Nephron (organoid): Measurements from ENCODE around the gene THAP12.
"Not testable (repeated sequence)": the region's sequence is repeated elsewhere in the genome, so short reads cannot be mapped to it uniquely, and the experiment has no call there.

Source experiments
- H3K27ac Mint-ChIP-seq, 3 experiments: 2 replicates each; pipeline ENCODE4 v1.8.0; 2020; ENCODE audit warnings: mixed read lengths in 3 of 3, mild to moderate bottlenecking in 2 of 3, moderate library complexity in 1 of 3
- H3K27me3 Mint-ChIP-seq: 2 replicates; pipeline ENCODE4 v1.8.0; 2021; ENCODE audit warnings: low read depth, mild to moderate bottlenecking, moderate library complexity, mixed read lengths
- H3K36me3 Mint-ChIP-seq: 2 replicates; pipeline ENCODE4 v1.8.0; 2020; ENCODE audit warnings: low read depth, mixed read lengths
- H3K4me1 Mint-ChIP-seq: 2 replicates; pipeline ENCODE4 v1.8.0; 2020; ENCODE audit warnings: mixed read lengths
- H3K4me3 Mint-ChIP-seq, 3 experiments: 2 replicates each; pipeline ENCODE4 v1.8.0; 2020; ENCODE audit warnings: mild to moderate bottlenecking in 3 of 3, mixed read lengths in 3 of 3, moderate library complexity in 2 of 3
- H3K9me3 Mint-ChIP-seq: 2 replicates; pipeline ENCODE4 v1.8.0; 2020; ENCODE audit warnings: mixed read lengths
- TF ChIP-seq, protein P1 (sequence below), 3 experiments: fragments of 200-600 bp; sonication (generic); IDR thresholded peaks; one replicate each; pipeline ENCODE4 v1.5.0; 2021; ENCODE audit warnings: antibody characterized with exemption in 3 of 3; ENCODE audit not compliant: unreplicated experiment in 3 of 3

Gene THAP12

DNA sequence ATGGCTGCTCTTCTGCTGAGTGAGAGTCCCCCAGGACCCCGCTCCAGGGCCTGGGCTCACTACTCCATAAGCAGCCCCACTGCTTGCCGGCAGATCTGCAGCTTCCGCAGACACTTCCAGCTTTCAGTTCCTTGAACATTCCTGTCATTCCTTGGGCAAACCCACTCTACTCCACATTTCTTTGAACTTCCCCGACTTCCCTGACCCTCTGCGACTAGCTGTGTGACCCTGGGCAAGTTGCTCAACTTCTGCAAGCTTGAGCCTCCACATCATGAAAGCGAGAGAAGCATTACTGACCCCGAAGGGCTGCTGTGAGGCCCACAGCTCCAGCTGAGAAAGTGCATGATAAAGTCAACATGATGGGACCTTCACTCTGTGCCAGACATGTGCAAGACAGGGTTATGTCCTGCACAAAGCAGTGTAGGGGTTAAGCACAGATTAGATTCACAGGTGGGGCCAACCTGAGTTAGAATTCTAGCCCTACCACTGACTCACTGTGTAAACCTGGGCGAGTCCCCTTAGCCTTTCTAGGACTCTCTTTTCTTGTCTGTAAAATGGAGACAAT lies 51.8 kb downstream of the THAP12 start:
- no peak overlapping the region for H3K27ac Mint-ChIP-seq
- TF ChIP-seq, protein P1, sequence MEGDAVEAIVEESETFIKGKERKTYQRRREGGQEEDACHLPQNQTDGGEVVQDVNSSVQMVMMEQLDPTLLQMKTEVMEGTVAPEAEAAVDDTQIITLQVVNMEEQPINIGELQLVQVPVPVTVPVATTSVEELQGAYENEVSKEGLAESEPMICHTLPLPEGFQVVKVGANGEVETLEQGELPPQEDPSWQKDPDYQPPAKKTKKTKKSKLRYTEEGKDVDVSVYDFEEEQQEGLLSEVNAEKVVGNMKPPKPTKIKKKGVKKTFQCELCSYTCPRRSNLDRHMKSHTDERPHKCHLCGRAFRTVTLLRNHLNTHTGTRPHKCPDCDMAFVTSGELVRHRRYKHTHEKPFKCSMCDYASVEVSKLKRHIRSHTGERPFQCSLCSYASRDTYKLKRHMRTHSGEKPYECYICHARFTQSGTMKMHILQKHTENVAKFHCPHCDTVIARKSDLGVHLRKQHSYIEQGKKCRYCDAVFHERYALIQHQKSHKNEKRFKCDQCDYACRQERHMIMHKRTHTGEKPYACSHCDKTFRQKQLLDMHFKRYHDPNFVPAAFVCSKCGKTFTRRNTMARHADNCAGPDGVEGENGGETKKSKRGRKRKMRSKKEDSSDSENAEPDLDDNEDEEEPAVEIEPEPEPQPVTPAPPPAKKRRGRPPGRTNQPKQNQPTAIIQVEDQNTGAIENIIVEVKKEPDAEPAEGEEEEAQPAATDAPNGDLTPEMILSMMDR (IDR thresholded peaks at IDR 0.05; ENCODE audit: unreplicated experiment in 3 of 3) = no peak
- peaks cover 11% of the 10 kb centered on the region for H3K4me1 Mint-ChIP-seq
- no peaks in the 10 kb centered on the region for H3K36me3 Mint-ChIP-seq
- H3K27me3 Mint-ChIP-seq = peaks cover 14% of the 10 kb centered on the region
- peaks cover 7% of the 10 kb centered on the region for H3K9me3 Mint-ChIP-seq
- H3K4me3 Mint-ChIP-seq = no peak overlapping the region

DNA sequence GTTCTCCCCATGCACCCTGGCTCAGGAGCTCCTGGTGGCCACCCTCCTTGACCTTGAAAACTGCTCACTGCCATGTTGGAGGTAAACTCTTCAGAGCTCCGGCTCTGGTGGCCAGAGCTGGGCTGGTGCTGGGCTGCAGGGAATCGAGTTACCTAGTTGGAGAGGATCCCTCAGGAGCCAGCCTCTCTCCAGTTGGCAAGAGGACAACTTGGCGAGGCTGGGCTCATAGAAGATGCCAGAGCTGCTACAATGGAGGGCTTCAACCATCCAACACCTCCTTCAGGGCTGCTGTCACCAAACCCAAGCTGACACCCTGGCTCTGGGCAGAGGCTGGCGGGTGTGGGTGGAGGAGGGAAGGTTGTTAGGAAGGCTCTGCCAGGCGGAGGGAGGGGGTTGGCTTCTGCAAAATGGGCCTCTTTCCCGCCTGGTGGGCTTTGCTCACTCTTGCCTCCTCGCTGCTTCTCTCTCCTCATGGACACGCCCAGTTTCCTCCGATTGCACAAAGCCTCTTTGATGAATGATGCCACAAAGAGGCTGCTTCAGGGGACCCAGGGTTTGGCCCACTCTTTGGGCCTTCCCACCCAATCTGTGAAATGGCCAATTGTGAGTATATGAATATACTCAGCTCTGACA lies 53.1 kb downstream of the THAP12 start:
- H3K27me3 Mint-ChIP-seq = peaks cover 27% of the 10 kb centered on the region
- TF ChIP-seq, protein P1 (IDR thresholded peaks at IDR 0.05; ENCODE audit: unreplicated experiment in 3 of 3) = no peak
- no peaks in the 10 kb centered on the region for H3K9me3 Mint-ChIP-seq
- no peaks in the 10 kb centered on the region for H3K36me3 Mint-ChIP-seq
- no peak overlapping the region for H3K4me3 Mint-ChIP-seq
- H3K27ac Mint-ChIP-seq = no peak overlapping the region
- H3K4me1 Mint-ChIP-seq = peaks cover 11% of the 10 kb centered on the region

DNA sequence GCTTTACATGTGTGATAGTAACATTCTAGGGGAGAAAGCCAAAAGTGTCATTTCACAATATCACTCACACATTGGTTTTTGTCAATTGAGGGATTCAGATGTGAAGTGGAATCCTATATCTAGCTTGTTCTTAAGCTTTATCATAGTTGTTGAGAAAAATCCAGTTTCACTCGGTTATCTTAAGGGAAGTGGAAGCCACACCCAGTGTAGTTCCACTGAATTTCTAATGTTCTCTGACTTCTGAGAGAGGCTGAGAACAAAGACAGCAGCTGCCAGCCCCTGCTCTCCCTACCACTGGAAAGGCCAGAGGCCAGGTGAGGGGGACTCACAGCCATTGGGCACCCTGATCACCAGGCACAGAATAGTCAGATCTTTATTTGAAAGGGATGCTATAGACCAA lies 53.7 kb downstream of the THAP12 start:
- no peaks in the 10 kb centered on the region for H3K9me3 Mint-ChIP-seq

DNA sequence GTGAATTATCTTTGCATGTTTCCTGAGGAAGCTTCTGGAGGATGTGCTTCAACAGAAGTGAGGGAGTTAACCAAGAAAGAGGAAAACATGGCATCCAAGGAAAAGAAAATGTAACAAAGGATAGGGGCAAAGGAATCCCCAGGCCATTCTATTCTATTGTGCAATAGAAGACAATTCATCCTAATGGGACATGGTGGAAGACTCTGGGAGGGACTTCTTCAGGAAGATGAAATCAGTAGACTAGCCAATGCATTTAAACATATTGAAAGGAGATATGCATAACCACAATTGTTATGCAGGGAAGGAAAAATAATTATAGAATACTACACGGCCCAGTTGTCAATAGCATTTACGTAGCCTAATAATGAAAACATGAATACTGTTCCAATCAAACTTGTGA lies 55.7 kb downstream of the THAP12 start:
- H3K27me3 Mint-ChIP-seq = peaks cover 52% of the 10 kb centered on the region
- peaks cover 11% of the 10 kb centered on the region for H3K4me1 Mint-ChIP-seq
- H3K36me3 Mint-ChIP-seq = no peaks in the 10 kb centered on the region
- TF ChIP-seq, protein P1 (IDR thresholded peaks at IDR 0.05; ENCODE audit: unreplicated experiment in 3 of 3) = no peak
- no peaks in the 10 kb centered on the region for H3K9me3 Mint-ChIP-seq
- H3K4me3 Mint-ChIP-seq = no peak overlapping the region
- H3K27ac Mint-ChIP-seq = no peak overlapping the region

More for the DNA sequence above, 53.7 kb downstream of the THAP12 start:
- peaks cover 11% of the 10 kb centered on the region for H3K4me1 Mint-ChIP-seq
- peaks cover 33% of the 10 kb centered on the region for H3K27me3 Mint-ChIP-seq
- H3K27ac Mint-ChIP-seq = no peak overlapping the region
- H3K36me3 Mint-ChIP-seq = no peaks in the 10 kb centered on the region
- no peak overlapping the region for H3K4me3 Mint-ChIP-seq
- TF ChIP-seq, protein P1 (IDR thresholded peaks at IDR 0.05; ENCODE audit: unreplicated experiment in 3 of 3) = no peak

DNA sequence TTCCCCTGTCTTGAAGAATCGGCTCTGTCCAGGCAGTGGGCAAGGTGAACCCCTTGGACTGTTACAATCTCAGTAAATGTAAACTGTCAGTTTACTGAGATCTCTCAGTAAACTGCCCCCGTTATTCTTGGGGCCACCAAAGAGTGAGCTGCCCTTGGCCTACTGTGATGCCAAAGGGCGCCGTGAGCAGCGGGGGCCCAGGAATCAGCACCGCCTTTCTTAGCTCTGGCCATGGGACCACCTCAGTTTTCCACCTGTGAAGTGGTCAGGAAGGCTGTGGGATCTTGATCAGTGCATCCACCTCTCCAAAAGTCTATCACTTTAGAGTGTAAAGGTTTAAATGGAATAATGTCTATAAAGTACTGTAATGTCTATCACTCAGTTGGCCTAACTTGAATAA lies 57.1 kb downstream of the THAP12 start:
- TF ChIP-seq, protein P1 (IDR thresholded peaks at IDR 0.05; ENCODE audit: unreplicated experiment in 3 of 3) = no peak
- no peaks in the 10 kb centered on the region for H3K9me3 Mint-ChIP-seq
- peaks cover 61% of the 10 kb centered on the region for H3K27me3 Mint-ChIP-seq
- peaks cover 6% of the 10 kb centered on the region for H3K4me1 Mint-ChIP-seq
- H3K27ac Mint-ChIP-seq = no peak overlapping the region
- H3K4me3 Mint-ChIP-seq = no peak overlapping the region
- H3K36me3 Mint-ChIP-seq = no peaks in the 10 kb centered on the region

DNA sequence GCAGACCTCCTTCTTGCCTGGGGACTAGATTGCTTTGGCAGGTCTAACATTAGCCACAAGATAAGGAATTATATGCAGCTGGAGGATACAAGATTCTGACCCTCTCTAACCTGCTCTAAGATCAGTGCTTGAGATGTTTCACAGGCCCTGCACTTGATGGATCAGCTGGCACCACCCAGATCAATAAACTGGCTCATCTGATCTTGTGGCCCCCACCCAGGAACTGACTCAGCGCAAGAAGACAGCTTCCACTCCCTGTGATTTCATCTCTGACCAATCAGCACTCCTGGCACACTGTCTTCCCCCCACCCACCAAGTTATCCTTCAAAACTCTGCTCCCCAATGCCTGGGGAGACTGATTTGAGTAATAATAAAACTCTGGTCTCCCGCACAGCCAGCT lies 57.6 kb downstream of the THAP12 start:
- not testable (repeated sequence) for H3K4me3 Mint-ChIP-seq, H3K4me1 Mint-ChIP-seq

More for the DNA sequence above, 57.6 kb downstream of the THAP12 start:
- not testable (repeated sequence) for H3K9me3 Mint-ChIP-seq, H3K27ac Mint-ChIP-seq, H3K36me3 Mint-ChIP-seq
- peaks cover 62% of the 10 kb centered on the region for H3K27me3 Mint-ChIP-seq
